Hematopoietic multipotent progenitor cell treated with erythropoietin and hydrocortisone succinate and interleukin-3 and kit ligand, for 15 days (in vitro differentiated cells): ENCODE measurements around the gene RPS15A.
A peak's percentile ranks its signal among the peaks of the same experiment; 100 is the strongest.
"Not testable (repeated sequence)": the region's sequence is repeated elsewhere in the genome, so short reads cannot be mapped to it uniquely, and the experiment has no call there.

Experiments
- DNase-seq: peaks from one replicate; pipeline ENCODE4 v3.0.0-alpha.2; 2015; ENCODE audit warnings: low spot score

The RPS15A gene

GRCh38 chr16:18796377-18796776, 6.2 kb upstream of the RPS15A start:
- DNase-seq = no peak

GRCh38 chr16:18792836-18793433, 2.8 kb upstream of the RPS15A start:
- DNase-seq = no peak

- DNase-seq = no peak
These were observed 652 bp downstream of the RPS15A start for GRCh38 chr16:18789515-18789849.

DNA sequence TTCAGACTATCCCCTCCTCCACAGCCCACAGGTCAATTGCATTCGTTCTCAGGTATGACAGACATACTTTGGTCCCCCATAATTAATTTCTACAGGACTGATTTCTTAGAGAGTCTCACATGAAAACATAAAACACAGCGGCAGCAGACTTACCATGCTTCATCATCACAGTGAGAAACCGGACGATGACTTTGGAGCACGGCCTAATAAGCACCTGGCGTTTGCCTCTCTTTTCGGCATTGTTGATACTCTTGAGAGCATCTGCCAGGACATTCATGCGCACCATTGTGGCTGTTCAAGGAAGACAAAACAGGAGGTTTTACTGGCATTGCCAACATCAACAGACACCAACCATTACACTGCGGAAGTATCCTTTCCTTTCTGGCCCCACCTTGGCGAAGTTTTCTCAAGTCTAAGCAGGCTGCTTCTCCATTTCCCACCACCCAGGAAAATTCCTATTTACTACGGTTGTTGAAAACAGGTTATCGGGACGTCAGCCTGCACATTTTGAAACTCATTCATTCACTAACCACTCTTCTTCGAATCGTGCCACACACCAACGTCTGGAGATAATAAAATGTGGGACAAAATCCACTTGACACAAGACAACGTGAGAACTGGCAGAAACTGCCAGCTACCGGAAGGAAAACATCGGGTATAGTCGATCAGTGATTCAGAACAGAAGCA, 1.2 kb downstream of the RPS15A start:
- no peak for DNase-seq

- DNase-seq = no peak
These were observed 5.1 kb downstream of the RPS15A start for GRCh38 chr16:18784917-18785623.

GRCh38 chr16:18783430-18784341, 6.4 kb downstream of the RPS15A start:
- DNase-seq = no peak

- no peak for DNase-seq
These were observed 7.3 kb downstream of the RPS15A start for GRCh38 chr16:18782697-18783429.

GRCh38 chr16:18781232-18781631, 8.9 kb downstream of the RPS15A start:
- not testable (repeated sequence) for DNase-seq

- DNase-seq = not testable (repeated sequence)
These were observed 9.6 kb downstream of the RPS15A start for GRCh38 chr16:18780460-18781026.

DNA sequence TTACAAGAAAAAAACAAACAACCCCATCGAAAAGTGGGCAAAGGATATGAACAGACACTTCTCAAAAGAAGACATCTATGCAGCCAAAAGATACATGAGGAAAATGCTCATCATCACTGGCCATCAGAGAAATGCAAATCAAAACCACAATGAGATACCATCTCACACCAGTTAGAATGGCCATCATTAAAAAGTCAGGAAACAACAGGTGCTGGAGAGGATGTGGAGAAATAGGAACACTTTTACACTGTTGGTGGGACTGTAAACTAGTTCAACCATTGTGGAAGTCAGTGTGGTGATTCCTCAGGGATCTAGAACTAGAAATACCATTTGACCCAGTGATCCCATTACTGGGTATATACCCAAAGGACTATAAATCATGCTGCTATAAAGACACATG, 12.5 kb downstream of the RPS15A start:
- not testable (repeated sequence) for DNase-seq

GRCh38 chr16:18776334-18776733, 13.8 kb downstream of the RPS15A start:
- not testable (repeated sequence) for DNase-seq

DNA sequence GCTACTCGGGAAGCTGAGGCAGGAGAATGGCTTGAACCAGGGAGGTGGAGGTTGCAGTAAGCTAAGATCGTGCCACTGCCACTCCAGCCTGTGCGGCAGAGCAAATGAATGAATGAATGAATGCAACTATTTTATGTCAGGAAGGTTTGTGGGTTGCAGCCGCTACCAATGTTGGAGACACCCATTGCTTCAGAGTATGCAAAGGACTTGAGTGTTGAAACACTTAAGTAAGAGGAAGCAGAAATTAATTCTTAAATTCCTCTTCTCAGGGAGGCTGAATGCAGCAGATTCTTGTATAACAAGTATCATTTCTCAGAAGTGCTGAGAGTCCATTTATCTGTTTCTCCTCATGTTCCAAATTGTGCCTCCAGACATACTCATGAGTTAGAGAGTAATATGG, 15.5 kb downstream of the RPS15A start:
- not testable (repeated sequence) for DNase-seq

- DNase-seq = not testable (repeated sequence)
These were observed 18.0 kb downstream of the RPS15A start for GRCh38 chr16:18772171-18772570.

GRCh38 chr16:18770336-18770962, 19.7 kb downstream of the RPS15A start:
- not testable (repeated sequence) for DNase-seq

GRCh38 chr16:18767217-18767616, 22.9 kb downstream of the RPS15A start:
- DNase-seq = peak; percentile 36

DNA sequence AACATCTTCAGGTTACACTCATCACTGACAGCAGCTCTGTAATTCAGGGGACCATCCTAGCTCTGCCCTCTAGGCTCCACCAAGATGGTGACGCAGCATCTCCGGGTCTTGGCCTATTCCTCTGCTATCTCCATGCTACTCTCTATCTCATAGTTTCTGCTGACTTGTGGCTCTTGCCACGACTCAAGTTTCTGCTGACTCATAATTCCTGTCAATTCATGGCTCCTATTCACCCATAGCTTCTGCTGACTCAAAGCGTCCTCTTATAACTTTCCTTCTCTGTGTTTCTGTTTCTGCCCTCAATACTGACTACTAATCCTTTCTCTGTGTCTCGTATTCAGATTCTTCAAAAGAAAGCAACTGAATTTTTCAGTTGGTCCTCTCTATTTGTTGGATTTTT, 27.4 kb downstream of the RPS15A start:
- DNase-seq = not testable (repeated sequence)

DNA sequence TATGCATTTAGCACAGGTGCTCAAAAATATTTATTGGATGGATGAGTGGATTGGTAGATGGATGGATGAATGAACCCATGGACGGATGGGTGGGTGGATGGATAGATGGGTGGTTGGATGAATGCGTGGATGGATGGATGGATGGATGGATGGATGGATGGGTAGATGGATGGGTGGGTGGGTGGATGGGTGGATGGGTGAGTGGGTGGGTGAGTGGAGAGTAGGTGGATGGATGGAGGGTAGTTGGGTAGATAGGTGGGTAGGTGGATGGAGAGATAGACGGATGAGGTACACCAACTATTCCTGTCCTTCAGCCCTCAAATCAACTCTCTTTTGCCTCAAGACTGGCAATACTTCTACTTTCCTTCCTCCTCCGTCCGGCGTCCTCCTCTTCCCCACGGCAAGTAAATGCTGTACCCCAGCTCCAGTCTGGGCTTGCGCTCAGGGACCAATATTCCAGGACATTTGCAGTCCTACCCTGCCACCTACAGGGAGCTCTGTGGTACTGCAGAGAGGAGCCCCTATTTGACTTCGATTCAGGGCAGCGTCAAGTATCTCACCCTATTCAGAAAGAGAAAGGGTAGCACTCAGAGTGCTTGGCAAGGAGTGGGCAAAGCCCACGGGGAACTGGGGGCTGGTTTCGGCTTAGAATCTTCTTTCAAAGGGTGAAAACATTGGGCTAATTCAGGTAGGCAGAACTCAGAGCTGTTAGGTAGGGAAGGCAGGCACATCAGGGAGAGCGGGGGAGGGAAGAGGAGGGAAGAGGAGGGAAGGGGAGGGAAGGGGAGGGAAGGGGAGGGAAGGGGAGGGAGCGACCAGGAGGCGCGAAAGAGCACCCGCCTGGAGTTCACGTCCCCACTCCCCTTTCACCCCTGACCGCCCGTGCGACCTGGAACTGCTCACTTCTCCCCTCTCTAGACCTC, 30.3 kb downstream of the RPS15A start:
- DNase-seq = not testable (repeated sequence)

- not testable (repeated sequence) for DNase-seq
These were observed 32.0 kb downstream of the RPS15A start for GRCh38 chr16:18757960-18758660.

- DNase-seq = not testable (repeated sequence)
These were observed 33.5 kb downstream of the RPS15A start for GRCh38 chr16:18756639-18757038.
